Stimulated activated CD4-positive, alpha-beta T cell treated with anti-CD3 and anti-CD28 coated beads, TNF-alpha, amount 100 ng/mL, for 48 hours (primary cell): ENCODE measurements around the gene MS4A10.

Experiments
- DNase-seq, 3 donors: peaks; one replicate each; pipeline ENCODE4 v3.0.0-alpha.2; 2020; ENCODE audit warnings: low read depth in 3 of 3

Gene MS4A10

DNA sequence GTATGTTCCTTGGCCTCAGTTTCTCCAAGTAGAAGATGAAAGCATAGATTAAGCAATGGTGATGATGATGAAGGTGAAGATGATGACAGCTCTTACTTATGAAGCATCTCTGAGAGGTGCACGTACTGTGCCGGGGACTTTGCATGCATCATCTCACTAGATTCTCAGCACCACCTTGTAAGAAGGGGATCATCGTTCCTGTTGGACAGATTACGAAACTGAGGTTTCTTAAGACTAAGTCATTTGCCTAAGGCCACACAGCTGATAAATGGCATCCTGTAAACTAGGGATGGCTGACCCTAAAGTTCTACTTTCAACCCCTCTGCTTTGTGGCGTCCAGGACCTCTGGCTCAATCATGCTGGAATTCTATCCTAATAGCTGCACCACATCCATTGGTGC, 19.8 kb upstream of the MS4A10 start:
- DNase-seq, result no peak

DNA sequence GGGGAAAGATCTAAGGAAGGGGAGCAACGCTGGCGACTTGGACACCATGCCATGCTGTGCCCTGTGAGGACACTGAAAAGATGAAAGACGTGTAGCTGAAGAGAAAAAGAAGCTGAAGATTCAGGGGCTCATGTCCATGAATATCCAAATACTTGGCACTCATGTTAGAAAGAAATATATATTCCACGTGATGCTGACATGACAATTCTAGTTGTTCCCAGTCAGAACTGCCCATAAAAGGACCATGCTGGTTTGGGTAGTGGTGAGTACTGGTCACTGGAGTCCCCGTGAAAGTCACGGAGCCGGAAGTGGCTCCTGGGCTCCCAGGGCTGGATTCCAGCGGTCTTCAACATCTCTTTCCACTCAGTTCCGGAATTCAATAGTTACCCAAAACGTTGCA, 18.6 kb upstream of the MS4A10 start:
- DNase-seq, result no peak

DNA sequence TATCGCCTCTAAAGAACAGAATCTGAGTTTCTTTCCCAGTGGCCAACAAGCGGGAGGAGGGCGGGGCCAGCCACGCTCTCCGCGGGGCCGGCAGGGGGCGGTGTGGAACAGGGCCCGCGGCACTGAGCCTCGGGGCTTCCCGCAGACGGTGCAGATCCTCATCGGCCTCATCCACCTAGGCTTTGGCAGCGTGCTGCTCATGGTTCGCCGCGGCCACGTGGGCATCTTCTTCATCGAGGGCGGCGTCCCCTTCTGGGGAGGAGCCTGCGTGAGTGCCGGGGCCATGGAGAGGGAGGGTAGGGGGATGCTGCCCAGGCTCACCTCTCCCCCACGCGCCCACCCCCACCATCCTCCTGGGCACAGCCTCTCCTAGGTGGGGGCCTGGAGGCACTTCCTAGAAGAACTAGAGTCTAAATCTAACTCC, 17.7 kb upstream of the MS4A10 start:
- DNase-seq, result no peak

DNA sequence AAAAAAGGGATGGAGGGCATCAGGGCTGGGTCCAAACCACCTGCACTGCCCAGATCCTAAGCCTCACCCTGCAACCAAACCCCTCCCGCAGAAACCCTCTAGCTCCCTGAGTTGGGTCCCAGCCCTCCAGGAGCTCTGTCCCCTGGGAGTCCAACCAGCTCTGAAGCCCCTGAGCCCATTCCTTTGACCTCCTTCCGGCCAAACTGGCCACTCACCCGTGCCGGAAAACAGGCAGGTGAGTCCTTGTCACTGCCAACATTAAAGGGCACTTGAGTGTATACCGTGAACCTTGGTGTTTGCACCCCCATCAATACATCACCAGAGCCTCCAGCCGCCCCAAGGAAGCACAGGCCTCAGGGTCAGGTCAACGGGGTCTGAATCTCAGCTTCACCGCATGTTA, 16.9 kb upstream of the MS4A10 start:
- no peak for DNase-seq

DNA sequence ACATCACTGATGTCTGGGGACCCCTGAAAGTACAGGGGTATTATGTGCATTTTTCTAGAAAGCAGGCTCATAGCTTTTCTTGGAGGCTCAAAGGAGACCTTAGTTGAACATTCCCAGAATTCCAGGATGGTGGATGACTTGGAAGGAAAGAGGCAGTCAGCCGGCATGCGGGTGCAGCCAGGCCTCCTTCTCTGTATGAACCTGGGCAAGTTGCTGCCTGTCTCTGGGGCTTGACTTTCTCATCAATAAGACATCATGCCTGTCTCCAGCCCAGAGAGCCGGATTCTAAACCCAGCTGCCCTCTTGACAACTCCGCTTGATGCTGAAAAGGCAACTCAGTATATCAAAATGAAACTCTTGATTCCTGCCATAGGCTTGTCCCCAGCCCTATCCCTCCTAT, 15.9 kb upstream of the MS4A10 start:
- DNase-seq, result no peak

DNA sequence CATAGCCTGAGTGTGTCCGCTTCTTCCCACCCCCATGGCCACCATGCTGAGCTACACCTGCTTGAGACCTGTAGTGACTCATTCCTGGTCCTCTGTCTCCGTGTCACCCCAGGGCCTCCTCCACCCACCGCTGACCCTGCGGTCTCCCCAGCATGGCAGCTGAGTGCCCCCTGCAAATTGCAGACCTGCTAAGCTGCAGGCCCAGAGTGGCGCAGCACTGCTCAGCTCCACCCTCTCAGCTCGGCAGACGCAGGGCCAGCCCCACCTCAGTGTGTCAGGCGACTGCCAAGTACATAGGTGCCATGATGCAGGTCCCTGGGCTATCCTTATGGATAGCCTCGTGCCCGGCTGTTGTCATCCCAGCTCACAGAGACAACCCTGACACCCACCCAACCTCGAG, 15.3 kb upstream of the MS4A10 start:
- DNase-seq, result no peak

DNA sequence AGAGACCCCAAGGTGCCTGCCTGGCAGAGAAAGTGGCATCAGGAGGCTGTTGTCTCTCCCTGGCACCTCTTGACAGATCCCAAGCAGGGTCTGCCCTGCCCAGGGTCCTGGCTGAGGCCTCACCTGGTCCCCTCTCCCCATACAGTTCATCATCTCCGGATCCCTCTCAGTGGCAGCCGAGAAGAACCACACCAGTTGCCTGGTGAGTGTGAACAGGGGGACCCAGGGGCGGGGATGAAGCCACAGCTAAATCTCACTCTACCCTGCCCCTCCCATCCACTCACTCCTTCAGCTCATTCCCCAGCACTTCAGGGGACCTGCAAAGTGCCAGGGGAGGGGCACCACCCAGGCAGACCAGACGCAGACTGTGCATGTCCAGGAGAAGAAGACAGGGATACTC, 14.0 kb upstream of the MS4A10 start:
- DNase-seq, result no peak

DNA sequence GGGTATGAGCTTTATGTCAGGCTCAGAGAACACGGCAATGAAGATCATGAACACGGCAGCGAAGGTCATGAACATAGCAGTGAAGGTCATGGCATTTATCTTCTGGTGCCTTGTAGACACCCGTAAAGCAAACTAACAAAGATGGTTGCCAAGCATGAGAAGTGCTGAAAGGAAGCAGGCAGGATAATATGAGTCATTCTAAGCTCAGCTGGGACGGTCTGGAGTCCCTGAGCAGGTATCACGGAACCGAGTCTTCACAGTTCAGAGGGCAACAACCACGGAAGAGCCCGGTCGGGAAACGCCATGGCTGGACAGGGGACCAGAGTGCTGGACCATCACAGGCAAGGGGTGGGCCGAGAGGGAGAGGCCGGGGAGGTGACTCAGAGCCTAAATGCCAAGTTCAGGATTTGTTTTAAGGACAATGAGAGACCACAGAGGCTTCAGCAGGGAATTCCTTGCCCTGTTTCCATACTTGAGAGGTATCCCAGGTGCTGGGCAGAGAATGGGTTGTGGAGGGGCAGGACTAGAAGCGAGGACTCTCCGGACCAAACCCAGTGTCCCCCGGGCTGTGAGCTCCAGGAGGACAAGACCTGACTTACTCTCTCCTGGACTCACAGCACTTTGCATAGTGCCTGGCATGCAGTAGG, 13.1 kb upstream of the MS4A10 start:
- no peak for DNase-seq

DNA sequence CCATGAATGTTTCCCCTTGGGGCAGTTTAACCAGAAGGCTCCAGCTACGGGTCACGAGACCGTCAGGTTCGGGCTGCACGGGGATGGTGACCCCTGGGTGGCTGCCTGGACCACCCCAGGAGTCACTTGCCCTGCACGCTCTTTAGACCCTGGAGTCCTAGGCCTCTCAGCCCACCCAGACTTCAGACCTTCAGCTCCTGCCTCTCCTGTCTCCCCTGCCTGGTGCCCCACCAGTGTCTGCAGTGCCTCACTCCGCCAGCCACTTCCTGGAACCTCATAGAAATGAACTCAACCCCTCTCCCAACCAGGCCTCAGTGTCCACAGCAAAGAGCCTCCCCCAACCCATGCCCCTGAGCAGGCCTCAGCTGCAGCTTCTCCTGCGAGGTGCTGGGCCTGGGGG, 12.5 kb upstream of the MS4A10 start:
- DNase-seq, result no peak

DNA sequence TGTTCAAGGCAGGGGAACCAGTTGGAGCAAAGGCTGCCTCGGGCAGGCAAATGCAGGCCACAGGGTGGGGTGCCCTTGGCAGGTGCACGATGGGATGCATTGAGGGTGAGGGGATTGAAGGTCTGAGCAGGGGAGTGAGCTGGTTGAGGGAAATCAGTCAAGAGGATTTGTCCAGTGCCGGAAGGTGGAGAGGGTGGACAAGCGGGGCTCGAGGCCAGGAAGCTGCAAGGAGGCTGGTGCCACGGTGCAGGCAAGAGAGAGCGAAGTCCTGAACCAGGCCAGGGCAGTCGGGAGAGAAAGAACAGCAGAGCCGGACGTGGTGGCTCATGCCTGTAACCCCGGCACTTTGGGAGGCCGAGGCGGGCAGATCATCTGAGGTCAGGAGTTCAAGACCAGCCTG, 10.4 kb upstream of the MS4A10 start:
- DNase-seq, result no peak

DNA sequence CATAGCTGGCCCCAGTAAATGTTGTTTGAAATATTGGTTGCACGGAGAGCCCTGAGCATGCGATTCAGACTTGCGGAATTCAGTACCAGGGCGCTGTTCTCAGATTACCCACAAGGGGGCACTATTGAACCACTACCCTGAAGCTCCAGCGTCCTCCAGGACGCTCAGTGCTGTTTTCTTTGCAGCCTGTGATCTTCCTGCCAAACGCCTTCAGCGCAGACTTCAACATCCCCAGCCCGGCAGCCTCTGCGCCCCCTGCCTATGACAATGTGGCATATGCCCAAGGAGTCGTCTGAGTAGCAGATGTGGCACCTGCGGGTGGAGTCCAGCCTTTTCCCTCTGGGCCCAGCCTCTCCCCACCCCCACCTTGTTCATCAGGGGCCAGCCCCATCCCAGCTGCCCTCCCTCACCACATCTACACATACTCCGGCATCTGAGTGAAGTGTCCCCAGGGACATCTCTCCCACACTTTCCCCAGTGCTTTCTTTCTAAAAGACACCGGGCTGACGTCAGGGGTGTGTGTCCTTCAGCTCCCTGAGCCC, 9.6 kb upstream of the MS4A10 start:
- DNase-seq, result peak; percentile 67 to 75 (median 69)

DNA sequence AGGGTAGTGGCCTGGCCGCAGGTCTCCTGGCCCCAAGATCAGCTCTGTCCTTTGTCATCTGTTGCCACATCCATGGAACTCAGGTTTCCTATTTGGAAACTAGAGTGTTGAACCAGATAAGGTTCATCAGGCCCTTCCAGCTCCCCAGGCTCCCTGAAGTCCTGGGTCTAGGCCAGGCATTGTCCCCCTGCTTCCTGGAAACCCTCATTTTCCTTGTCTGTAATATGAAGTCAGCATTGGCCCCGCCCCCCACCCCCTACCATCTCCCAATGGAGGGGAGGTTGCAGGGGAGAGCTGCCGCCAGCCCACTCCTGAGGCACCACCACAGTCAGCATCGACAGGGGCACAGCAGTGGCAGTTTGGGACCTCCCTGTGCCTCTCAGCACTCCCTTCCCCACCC, 9.0 kb upstream of the MS4A10 start:
- DNase-seq, result no peak

DNA sequence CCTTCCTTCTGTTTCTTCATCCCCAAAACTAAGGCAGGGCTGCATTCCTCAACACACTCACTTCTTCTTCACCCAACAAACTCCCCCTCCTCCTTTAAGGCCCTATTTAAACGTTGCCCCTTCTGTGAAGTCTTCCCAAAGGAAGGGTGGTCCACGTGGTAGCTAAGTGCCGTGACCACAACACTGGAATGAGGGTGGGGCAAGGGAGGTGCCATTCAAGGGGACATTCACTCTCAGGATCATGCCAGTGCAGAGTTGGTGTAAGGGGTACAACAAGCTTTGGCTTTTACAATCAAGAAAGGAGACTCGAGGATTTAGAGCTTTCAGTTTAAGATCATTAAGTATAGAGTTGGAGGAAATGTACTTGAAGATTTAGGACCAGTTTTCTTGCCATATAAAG, 8.0 kb upstream of the MS4A10 start:
- no peak for DNase-seq

DNA sequence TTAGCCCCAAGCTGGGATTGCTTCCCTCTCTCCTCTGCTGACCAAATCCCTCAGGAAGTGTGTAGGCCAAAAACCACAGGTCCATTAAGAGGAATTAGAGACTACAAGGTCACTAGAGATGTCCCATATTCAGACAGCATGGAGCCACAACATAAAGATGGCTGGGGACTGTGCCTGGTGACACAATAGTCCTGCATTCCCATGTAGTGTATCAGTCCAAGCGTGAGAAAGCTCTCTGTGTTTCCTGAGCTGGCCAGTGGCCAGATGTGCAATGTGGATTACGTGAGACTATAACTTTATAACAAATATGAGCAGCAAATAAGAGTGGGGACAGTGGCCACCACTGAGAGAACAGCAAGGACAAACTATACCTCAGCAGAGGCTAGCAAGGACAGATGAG, 7.6 kb upstream of the MS4A10 start:
- no peak for DNase-seq

DNA sequence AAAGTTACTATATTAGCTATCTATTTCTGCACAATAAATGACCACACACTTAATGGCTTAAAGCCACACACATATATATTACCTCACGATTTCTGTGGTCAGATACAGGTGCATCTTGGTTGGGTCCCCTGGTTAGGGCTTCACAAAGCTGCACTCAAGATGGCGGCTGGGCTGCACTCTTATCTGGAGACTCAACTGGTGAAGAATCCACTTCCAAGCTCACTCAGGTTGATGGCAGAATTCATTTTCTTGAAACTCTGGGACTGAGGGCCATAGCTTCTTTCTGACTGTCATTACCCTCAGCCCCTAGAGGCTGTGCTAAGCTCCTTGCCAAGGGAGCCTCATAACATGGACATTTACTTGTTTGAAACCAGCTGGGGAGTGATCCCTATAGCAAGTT, 5.1 kb upstream of the MS4A10 start:
- no peak for DNase-seq

DNA sequence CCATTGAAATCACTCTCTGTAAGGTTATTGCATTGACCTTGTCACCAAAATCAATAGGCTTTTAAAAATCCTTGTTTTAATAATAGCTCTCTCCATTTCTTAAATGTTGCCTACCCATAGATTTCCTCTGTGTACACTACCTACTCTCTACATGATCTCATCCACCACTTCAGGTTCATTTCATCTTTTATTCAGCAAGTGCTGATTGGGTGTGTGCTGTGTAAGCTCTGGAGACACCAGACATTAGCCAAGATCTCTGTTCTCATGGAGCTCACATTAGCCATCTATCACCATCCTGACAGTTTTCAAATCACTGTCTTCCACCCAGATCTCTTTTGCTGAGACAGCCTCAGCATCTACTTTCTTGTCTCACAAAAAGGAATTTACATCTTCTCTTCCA, 4.4 kb upstream of the MS4A10 start:
- DNase-seq, result no peak

DNA sequence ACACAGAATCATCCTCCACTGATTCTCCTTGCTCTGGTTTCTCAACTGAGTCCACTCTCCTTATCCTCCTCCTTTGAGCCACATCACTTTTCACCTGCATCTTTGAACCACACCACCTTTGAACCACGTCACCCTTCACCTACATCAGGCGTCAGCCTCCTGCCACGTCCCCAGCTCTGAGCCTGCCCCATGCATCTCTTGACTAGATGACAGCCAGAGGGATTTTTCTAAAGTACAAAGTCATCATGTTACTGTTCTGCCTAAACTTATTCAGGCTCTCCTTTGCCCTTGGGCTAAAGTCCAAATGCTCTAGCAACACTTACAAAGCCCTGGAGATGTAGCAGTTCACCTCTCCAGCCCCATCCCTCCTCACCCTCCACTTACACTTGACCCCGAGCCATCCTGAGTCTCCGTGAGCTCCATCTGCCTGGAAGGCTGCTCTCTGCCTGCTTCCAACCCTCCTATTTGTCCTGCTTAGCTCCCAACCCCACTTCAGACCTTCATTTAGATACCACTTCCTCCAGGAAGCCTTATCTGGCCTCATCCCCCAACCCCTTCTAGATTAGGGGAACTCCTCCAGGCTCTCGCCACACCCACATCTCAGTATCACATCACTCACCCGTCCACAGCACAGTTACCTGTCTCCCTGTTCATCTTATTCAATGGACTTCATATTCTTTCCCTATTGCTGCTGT, 3.7 kb upstream of the MS4A10 start:
- no peak for DNase-seq

DNA sequence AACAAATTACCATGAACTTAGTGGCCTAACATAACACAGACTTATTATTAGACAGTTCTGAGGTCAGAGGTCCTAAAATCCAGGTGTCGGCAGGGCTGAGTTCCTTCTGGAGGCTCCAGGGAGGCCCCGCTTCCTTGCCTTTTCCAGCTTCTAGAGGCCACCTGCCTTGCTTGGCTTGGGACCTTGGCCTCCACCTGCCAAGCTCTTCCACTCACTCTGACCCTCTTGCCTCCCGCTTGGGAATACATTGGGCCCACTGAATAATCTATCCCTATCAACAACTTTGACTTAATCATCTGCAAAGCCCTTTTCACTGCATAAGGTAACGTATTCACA, 3.2 kb upstream of the MS4A10 start:
- no peak for DNase-seq

DNA sequence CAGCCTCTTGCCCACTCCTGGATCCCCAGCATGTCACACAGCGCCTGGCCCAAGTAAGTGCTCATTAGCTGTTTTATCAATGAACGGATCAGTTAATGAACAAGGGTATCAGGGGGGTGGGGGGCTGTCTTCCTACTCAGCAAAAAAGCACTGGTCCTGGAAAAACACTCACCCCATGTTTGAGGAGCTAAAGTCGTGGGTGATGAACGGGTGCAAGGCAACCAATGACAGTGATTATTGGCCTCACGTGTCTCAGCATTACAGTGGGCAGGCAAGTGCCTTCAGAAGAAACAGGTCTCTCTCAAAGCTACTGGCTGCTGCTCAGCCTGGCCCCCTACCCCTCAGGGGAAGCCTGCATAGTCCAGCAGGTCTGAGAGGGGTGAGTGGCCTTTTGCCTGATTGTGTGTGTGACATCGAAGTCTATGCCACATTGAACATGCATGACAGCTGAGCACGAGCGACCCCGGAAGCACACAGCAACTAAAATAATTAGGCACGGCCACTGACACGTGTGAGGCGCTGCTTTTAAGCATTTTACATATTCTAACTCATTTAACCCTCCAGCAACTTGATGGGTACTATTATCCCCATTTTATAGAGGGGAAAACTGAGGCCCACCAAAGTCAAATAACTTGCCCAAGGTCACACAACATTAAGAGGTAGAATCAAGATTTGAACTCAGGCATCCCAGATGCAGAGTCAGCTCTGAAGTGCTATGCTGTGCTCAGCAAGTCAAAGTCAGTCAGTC, 2.6 kb upstream of the MS4A10 start:
- DNase-seq, result no peak

DNA sequence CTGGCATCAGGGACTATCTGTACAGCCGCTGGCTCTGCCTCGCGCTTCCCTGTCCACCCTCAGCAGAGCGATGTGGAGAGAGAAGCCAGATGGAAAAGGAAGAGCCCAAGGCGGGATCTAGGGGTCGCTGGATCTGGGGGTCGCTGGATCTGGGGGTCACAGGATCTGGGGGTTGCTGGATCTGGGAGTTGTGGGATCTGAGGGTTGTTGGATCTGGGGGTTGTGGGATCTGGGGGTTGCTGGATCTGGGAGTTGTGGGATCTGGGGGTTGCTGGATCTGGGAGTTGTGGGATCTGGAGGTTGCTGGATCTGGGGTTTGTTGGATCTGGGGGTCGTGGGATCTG, 2.0 kb upstream of the MS4A10 start:
- no peak for DNase-seq

DNA sequence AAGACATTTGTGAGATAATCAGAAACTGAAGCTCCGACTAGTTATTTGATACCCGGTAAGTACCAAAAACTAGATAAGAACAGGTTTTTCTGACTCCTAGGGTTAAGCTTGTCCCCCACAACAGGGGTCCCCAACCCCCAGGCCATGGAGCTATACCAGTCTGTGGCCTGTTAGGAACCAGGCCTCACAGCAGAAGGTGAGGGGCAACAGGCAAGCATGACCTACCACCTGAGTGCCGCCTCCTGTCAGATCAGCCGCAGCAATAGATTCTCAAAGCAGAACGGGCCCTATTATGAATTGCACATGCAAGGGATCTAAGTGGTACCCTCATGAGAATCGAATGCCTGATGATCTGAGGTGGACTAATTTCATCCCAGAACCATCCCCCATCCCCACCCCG, 1.2 kb upstream of the MS4A10 start:
- DNase-seq, result no peak

DNA sequence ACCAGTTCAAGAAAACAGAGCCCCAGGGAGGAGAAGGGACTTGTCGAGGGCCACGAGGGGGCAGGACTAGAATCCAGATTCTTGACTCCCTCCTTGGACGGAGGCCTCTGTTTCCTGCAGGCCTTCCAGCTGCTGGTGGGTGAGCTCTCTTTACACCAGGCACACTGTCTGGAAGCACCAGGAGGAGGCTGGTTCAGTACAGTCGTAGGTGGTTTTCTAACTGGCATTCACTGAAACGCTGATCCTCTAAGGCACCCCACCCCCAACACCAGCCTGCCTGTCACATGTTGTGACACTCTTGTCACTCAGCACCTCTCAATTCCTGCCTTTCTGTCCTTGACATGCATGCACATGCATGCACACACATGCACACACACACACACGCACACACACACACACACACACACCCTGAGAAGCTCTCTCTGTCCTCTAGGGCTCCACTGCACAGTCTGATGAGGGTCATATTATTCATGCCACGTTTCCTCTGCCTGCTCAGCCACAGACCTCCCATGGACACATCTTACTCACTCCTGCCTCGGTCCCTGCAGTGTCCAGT, 751 bp downstream of the MS4A10 start:
- DNase-seq, result no peak
